ENCODE measurements around the gene ATG16L1. TPM values are rescaled to one million over a fixed set of nuclear protein-coding genes. Genes with fewer than 3 reads are reported as not detected.
A peak's percentile ranks its signal among the peaks of the same experiment; 100 is the strongest.

Gene ATG16L1
- total RNA-seq, 1 donor from 2014 or later: 48.3 TPM

DNA sequence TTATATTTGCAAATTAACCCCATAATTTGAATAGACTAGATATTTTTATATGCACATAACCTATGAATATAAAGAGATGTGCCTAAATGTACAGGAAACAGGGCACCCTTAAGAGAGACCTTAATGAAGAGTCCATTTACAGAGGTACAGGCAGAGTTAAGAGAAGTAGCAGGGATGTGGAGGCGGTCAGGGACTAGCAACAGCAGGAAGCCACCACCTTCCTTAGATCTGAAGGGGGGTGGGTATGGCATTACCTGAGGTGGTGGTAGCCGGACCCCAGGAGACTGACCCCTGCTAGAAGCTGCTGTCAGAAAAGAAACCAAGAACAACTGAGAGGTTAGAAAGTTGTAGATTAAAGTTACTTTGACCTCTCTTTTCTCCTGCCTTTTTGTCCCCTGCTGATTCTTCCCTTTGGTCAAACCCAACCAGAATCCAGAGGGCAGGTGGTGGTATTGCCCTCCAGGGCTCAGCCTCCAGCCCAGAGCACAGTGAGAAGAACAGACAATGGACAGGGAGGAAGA lies 24.9 kb upstream of the ATG16L1 start:
- DNase-seq (ENCODE audit: low read depth, low spot score): no peak

DNA sequence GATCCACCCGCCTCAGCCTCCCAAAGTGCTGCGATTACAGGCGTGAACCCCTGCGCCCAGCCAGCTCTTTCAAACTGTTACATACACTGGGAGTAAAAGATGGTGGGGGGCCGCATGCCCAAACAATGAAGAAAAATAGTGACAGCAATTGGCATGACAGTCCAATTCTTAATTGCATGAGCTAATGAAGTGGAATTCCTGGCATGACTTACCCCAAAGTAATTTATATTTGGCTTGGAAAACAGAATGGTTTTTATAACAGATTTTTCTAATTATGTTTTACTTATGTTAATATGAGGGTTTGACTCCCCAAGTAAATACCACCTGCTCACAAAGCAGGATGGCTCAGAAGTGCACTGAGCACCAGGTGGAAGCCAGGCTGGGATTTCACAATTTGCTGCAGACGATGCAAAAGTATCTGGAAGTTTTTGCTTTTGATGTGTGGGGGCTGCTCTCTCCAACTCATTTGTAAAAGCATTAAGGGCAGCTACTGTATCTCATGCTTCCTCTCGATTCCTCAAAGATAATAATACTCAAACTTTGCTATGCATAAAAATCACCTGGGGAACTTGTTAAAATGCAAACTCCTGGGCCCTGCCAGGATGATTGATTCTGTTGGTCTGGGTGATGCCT lies 24.0 kb upstream of the ATG16L1 start:
- no peak for DNase-seq (ENCODE audit: low read depth, low spot score)

DNA sequence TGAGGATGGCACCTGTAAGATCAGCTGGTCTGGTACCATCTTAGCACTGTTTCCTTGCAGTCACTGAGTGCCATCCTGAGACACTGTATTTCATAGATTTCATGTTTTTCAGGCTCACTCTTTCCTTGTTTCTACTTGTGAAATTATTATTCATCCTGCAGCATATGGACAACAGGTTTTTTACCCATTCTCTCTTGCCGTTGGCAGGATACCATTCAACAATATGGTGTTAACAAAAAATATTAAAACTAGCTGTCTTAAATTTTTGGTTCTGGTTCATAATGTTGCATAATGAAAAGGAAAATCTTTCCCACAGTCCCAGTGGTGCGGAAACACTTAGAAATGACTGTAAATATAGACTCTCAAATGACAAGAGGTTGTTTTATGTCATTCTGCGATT lies 23.1 kb upstream of the ATG16L1 start:
- DNase-seq (ENCODE audit: low read depth, low spot score): no peak

DNA sequence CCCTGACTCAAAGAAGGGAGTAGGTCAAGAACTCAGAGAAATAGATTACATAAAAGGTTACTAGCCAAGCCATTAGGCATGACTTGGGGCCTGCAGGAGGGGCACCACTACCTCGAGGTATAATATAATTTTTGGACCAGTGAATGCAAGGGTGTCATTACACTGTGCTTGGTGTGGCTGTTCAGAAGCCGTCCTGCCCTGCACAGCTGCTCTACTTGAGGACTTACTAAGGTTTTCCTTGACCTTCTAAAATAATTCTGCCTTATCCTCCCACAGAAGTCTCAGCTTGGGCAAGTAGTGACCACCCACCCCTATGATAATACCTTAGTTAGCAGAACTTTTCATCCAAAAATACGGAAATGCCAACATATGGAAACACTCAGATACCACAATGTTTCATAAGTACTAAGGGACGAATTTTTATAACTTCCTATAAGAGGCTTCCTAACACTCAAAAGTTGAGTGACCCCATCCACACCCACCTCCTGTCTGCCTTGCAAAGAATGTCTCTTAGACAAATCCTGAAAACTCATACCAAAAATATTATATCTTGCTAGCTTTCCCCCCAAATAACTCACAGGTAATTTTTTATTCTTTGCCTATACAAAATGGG lies 17.7 kb upstream of the ATG16L1 start:
- no peak for DNase-seq (ENCODE audit: low read depth, low spot score)

DNA sequence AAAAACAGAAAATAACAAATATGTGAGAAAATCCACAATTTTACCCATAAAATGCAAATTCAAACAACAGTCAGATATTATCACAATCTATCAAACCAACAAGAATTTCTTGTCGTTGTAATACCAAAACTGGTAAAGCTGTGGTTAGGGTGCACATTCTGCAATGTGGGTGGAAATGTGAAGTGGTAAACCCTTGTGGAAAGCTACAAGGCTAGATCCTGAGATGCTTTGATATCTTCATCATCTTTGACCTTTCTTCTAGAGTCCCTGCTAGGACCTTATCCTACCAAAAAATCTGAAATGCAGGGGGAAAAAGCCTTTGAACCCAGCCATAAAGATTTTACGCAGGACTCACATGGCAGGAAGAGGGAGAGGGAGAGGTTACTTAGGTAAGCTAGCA lies 17.2 kb upstream of the ATG16L1 start:
- no peak for DNase-seq (ENCODE audit: low read depth, low spot score)

DNA sequence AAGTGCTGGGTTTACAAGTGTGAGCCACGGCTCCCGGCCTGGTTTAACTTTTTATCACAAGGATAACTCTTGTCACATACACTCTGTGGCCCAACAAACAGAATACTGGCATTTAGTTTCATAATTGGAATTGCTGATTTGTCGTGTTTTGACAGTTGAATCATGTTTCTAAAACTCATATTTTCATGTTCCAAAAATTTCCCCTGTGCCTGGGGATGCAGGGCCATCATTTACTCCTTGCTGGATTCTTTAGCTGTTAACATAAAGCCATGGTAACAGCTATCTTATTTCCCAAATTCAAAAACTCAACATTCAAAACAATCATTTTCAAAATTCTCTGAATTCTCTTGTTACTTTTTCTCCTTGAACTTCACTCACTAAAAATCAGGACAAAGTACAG lies 16.5 kb upstream of the ATG16L1 start:
- no peak for DNase-seq (ENCODE audit: low read depth, low spot score)

DNA sequence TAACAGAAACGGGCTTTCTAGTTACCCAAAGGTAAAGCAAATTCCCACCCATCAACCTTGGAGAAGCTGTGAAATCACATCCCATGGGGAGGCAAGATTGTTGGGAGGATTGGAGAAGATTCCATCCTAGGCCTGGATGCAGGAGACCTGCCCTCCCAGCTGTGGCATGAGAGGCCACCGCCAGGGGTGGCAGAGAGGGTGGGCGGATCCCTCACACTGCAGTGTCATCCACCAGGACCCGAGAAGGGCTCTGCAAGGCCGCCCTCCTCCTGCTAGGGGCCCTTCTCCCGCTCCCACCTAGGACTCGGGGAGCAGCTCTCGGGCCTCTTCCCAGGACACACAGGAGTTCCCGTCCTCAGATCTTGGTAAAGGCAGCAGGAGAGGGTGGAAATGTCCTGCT lies 15.5 kb upstream of the ATG16L1 start:
- DNase-seq (ENCODE audit: low read depth, low spot score): no peak

DNA sequence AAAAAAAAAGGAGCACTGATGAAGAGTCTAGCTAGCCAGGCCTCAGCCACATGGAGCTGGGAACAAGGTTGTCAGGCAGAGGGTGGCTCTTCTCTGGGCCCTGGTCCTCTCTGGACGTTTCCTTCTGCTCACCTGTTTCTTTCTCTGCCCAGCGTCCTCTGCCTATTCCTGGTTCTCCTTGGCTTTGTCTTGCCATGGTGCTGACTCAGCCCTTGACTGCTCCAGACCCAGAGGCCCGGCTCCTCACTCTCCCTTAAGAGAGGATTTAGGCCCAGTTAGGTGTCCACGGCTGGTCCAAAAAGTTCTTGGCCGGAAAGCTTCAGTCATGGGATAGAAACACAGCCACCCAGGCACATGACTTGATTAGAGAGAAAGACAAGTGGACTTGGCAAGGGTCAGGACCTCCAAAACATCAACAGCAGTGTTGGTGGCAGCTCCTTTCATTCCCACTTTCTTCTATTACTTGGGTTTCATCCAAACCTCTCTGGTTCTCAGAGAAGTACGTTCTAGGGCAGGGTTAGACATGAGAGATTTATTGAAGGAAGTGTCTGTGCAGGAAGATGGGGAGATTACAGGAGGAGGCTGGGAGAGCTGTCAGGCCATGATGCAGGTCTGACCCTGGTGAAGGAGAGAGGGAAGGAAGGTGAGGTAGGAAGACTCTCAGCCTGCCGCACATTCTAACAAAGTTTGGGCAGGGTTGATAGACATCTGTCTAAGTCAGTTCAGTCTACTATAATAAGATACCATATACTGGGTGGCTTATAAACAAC lies 14.5 kb upstream of the ATG16L1 start:
- no peak for DNase-seq (ENCODE audit: low read depth, low spot score)

DNA sequence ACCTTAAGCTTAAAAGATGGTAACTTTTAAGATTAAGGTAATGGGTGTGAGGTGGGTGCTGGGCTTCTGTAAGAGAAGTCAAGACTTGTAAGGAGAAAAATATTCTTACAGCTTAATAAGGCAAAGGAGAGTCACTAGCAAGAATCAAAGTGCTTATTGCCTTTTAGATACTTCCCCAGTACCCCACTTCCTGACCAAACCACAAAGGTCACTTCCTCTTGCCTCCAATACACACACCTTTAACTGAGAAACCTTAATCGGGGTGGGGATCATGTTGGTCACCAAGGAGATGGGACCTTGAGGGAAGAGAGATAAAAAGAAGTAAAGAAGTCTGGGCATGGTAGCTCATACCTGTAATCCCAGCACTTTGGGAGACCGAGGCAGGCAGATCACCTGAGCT lies 10.6 kb upstream of the ATG16L1 start:
- no peak for DNase-seq (ENCODE audit: low read depth, low spot score)

DNA sequence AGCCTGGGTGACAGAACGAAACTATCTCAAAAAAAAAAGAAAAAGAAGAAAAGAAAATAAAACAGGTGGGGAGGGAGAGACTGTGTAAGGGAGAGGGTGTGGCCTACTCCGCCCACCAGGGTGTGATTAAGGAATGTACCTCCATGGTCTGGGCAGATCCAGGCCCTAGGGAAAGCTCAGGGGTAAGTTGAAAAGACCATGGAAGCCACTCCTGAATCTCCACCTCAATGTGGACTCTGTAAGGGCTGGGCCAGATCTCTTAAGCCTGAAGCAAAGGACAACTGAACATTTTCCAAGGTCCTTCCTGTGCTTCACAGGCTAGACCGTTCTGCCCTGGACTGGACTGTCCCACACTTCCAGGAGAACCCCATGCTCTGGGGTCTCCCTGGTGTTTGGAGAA lies 9.7 kb upstream of the ATG16L1 start:
- DNase-seq (ENCODE audit: low read depth, low spot score): no peak

DNA sequence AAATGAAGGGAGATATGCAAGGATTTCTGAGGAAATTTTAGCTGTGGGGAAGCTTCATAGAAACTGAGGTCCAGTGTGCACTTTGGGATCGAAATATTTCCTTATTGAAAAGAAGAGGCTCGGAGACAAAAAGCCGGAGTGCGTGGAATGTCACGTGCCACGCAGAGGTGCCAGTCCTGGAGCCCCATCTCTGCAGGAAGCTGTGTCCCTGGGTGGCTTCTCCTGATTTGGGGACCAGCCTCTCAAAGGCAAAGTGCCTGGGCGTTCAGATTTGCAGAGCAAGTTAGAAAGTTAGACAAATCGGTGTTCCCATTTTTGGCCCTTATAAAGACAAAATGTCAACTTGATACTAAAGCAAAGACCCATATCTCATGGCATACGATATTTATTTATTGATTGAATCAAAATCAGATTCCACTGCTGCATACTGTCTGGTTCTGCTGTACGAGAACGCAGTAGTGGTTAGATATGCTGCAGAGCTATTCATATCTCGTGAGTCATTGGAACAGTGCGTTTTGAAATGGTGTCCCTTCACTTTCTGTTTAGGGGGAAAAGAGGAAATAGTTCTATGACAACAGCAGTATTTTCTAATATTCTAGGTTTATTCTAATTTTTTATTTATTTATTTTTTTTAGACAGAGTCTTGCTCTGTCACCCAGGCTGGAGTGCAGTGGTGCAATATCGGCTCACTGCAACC lies 9.1 kb upstream of the ATG16L1 start:
- no peak for DNase-seq (ENCODE audit: low read depth, low spot score)

DNA sequence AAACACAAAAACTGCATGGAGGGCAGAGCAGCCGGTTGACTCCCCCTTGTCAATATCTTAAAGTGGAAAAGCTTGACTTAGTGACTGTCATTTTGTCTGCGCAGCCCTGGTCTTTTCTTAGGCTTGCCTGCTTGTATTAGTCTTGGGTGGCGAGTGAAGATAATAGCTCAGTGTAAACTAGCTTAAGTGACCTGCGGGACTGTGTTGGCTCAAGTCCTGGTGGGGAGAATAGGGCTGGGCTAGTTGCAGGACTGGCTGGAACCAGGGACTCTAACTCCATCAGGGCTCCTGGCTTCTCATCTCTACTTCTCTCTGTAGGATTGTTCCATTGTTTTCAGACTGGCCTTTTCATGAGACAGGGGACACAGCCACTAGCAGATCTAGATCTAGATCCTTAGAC lies 8.1 kb upstream of the ATG16L1 start:
- DNase-seq (ENCODE audit: low read depth, low spot score): no peak

DNA sequence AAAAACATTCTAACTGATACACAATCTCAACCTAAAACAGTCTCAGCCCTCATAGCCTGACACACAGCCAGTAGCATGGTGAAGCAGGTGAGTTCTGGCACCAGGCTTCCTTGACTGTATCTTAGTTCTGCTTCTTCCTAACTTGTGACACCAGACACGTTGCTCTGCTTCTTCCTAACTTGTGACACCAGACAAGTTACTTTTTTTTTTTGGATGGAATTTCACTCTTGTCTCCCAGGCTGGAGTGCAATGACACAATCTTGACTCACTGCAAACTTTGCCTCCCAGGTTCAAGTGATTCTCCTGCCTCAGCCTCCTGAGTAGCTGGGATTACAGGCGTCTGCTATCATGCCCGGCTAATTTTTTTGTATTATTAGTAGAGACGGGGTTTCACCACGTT lies 6.7 kb upstream of the ATG16L1 start:
- DNase-seq (ENCODE audit: low read depth, low spot score): no peak

DNA sequence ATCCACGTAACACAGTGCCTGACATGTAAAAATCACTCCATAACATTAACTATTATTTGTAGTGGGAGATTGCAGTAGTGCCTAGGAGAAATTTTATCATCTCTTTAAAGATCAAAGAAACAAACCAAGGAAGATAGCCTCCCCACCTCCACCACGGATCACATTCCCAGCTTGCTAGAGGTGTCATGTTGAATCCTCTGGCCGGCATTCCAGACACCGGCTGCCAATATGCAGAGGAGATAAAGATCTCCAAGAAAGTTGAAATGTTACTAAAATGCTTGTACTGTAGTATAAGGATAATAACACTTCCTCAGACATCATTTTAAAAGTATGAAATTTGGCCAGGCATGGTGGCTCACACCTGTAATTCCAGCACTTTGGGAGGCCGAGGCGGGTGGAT lies 6.1 kb upstream of the ATG16L1 start:
- no peak for DNase-seq (ENCODE audit: low read depth, low spot score)

DNA sequence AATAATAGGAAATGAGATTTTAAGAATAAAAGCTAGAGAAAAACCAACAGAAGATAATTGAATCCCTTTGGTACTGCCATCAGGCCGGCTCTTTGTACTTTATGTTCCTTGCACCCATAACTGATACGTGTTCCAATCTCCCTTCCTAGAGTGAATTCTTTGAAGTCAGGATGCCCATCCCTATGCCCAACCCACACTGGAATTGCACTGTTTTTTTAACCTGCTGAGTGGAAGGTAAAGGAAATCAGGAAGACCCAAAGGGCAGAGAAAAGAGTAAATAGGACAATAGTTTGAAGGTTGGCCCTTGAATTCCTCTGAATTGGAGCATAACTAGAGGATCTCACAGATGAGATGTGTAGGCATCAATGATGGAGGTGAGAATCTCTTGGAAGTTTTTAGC lies 4.4 kb upstream of the ATG16L1 start:
- no peak for DNase-seq (ENCODE audit: low read depth, low spot score)

DNA sequence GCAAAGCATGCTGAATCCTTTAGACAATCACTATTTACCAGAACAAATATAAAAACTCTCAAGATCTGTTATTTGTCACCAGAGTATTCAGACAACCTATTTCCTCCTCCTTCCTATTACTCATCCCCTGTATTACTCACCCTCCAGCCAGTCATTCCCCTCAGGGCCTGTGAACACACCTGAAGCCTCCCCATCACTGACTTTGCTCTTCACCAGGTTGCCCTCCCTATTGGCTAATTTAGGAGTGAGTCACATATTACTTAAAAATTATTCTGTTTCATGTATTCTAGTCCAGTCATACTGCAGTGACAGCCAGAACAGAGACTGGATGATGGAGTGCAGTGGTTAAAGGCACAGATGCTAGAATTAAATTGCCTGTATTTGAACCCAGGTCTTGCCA lies 3.7 kb upstream of the ATG16L1 start:
- DNase-seq (ENCODE audit: low read depth, low spot score): peak; percentile 11

DNA sequence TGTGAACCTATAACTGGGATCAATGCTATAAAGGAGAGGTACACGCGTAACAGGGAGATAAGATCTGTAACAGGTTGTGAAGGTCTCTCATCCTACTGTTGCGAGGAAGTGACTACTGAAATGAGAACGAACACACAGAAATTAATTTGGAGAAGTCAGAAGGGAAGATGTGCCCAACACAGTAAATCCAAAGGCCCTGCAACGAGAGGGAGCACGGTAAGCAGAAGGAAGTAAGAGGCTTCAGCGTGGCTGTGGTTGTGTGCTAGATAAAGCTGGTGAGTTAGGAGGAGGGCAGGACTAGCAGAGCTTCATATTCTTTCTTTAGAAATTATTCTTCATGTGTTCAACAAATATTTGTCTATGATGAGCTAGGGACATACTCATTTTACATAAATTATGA lies 2.5 kb upstream of the ATG16L1 start:
- DNase-seq (ENCODE audit: low read depth, low spot score): no peak

DNA sequence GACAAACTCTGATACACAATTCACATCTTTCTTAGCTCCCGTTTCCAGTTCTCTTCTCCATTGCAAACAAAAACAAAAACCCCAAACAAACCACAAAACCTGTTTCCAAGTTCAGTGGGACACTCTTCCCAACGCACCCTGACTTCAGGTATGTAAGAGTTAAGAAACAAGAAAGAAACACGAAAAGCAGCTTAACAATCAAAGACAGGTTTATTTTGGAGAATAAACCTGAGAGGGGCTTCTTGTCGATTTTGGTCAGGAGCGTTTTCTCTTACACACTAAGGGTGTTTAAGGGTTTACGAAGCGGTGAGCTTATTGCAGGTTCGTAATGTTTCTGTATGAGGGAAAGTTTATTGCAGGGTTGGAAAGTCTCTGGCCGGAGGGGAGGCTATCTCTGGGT lies 905 bp upstream of the ATG16L1 start:
- DNase-seq (ENCODE audit: low read depth, low spot score): no peak

DNA sequence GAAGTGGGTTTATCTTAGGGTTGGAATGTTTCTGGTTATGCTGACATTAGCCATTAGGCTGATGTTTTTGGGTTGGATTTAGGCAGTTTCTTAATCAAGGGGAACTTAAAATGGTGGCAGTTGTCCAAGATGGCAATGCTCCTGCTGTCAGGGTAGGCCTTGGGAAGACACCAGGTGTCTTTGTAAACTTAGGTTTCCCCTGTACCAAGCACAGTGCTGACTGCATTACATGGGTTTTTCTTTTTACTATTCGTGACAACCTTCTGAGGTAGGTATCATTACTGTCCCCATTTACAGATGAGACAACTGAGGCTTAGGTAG lies 528 bp upstream of the ATG16L1 start:
- no peak for DNase-seq (ENCODE audit: low read depth, low spot score)

DNA sequence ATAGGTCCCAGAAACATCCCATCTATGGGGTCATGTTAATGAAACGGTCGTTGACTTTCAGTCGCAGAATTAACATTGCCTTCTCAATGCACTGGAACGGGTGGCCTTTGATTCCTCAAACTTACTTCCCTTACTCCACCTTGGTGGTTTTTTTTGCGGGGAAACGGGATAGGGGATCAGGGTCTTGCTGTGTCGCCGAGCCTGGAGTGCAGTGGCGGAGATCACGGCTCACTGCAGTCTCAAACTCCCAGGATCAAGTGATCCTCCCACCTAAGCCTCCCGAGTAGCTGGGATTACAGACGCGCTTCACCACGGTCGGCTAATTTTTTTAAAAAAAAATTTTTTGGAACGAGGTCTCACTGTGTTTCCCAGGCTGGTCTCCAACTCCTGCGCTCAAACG lies 754 bp downstream of the ATG16L1 start:
- no peak for DNase-seq (ENCODE audit: low read depth, low spot score)

DNA sequence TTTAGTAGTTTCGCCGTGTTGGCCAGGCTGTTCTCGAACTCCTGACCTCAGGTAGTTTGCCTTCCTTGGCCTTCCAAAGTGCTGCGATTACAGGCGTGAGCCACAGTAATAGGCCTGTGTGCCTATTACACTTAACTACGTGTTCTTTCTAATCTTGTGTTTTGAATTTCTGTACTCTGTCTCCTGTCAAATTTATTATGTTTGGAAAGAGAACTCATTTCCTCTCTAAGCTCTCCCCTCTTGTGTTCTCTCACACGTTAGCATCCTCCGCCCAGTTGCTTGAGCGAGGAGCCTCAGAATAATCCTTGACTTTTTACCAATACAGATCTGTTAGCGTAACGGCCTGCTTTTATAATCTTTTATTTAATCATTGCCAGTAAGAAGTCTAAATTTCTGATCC lies 3.7 kb downstream of the ATG16L1 start:
- DNase-seq (ENCODE audit: low read depth, low spot score): no peak

DNA sequence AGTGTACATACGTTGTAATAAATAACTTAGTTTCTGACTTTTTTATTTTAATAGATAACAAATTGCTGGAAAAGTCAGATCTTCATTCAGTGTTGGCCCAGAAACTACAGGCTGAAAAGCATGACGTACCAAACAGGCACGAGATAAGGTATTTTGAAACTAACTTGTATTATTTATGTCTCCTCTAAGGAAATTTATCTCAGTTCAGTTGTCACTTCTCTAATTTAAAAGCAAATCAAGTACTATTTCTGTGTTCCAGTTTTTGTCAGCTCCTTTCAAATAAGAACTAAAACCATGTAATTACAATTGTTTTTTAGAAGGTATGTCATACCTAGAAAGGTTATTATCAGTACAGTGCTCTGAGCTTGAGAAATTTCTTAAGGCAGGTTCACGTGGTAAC lies 4.6 kb downstream of the ATG16L1 start:
- DNase-seq (ENCODE audit: low read depth, low spot score): no peak
